HG03196 (cell line): ENCODE measurements around the gene MARCHF7.
"Not testable (repeated sequence)": the region's sequence is repeated elsewhere in the genome, so short reads cannot be mapped to it uniquely, and the experiment has no call there.

Experiments used
- ATAC-seq: cut with Tn5 transposase; IDR thresholded peaks from one replicate; pipeline ENCODE4 v1.9.1; 2021; ENCODE audit not compliant: unreplicated experiment

Gene MARCHF7

DNA sequence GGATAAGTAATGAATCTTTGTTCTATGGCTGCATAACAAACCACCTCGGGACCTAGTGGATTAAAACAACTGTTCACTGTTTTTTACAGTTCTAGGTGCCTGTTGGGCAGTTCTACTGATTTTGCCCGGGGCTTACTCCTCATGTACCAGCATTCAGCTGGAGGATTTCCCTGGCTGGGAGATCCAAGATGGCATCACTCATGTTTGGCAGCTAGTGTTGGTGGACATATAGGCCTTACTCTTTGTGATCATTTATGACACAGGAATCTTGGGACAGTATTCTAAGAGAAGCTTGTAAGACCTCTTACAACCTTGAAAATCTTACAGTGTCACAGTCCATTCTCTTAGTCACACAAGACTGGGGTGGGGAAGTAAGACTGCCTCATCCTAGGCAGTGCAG is 4.6 kb downstream of the MARCHF7 start:
- ATAC-seq: no peak

GRCh38 chr2:159720676-159721075 is 8.4 kb downstream of the MARCHF7 start:
- ATAC-seq: no peak

GRCh38 chr2:159722580-159722979 is 10.3 kb downstream of the MARCHF7 start:
- no peak for ATAC-seq

DNA sequence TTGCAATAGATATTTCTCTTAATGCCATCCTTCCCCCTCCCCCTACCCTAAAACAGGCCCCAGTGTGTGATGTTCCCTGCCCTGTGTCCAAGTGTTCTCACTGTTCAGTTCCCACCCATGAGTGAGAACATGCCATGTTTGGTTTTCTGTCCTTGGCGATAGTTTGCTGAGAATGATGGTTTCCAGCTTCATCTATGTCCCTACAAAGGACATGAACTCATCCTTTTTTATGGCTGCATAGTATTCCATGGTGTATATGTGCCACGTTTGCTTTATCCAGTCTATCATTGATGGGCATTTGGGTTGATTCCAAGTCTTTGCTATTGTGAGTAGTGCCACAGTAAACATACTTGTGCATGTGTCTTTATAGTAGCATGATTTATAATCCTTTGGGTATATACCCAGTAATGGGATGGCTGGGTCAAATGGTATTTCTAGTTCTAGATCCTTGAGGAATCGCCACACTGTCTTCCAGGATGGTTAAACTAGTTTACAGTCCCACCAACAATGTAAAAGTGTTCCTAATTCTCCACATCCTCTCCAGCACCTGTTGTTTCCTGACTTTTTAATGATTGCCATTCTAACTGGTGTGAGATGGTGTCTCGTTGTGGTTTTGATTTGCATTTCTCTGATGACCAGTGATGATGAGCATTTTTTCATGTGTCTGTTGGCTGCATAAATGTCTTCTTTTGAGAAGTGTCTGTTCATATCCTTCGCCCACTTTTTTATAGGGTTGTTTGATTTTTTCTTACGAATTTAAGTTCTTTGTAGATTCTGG is 12.7 kb downstream of the MARCHF7 start:
- not testable (repeated sequence) for ATAC-seq

DNA sequence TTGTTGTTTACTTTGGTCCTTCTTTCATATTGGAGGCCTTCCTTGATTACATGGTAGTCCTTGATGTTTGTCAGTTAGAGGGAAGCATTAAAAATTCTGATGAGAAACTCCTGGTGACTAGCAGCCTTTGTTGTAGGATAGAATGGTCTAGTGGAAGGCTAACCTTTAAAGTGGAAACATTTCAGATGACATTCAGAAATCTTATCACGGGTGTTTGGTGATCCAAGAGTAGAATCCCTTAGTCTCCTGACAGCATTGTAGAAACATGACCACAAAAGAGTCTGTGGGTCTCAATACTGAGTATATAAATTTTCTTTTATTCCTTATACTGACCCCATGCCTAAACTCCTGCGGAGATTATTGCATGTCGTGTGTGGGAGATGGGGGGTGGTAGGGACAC is 13.4 kb downstream of the MARCHF7 start:
- no peak for ATAC-seq

GRCh38 chr2:159728629-159729028 is 16.3 kb downstream of the MARCHF7 start:
- no peak for ATAC-seq

DNA sequence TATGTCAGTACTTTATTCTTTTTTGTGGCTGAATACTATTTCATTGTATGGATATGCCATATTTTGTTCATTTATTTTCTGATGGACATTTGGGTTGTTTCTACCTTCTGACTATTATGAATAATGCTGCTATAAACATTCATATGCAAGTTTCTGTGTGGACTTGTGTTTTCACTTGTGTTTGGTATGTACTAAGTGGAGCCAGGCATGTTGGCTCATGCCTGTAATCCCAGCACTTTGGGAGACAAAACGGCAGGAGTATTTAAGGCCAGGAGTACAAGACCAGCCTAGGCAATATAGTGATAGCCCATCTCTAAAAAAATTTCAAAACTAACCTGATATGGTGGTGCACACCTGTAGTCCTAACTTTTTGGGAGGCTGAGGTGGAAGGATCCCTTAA is 23.3 kb downstream of the MARCHF7 start:
- ATAC-seq: no peak

DNA sequence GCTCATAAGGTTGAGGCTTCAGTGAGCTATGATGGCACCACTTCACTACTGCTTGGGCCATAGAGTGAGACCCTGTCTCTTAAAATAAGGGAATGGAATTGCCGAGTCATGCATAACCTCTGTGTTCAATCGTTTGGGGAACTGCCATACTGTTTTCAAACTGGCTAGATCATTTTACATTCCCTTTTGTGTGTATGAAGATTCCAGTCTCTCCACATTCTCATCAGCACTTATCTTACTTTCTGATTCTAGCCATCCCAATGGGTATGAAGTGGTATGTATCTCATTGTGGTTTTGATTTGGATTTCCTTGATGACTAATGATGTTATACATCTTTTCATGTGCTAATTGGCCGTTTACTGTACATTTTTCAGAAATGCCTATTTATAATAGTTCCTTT is 23.7 kb downstream of the MARCHF7 start:
- no peak for ATAC-seq

DNA sequence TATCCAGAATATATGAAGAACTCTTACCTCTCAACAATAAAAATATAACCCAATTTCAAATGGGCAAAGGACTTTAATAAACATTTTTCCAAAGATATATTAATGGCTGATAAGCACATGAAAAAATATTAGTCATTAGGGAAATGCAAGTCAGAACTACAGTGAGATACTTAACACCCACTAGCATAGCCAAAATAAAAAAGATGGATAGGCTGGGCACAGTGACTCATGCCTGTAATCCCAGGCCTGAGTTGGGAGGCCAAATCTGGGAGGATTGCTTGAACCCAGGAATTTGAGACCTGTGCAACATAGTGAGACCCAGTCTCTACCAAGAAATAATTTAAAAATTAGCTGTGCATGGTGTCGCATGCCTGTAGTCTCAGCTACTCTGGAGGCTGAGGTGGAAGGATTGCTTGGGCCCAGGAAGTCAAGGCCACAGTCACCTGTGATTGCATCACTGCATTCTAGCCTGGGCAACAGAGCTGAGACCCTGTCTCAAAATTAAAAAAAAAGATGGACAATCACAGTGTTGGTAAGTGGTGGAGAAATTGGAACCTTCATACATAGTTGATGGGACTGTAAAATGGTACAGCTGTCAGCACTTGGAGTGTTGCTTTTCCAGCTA is 25.1 kb downstream of the MARCHF7 start:
- ATAC-seq: no peak

GRCh38 chr2:159737917-159738296 is 25.6 kb downstream of the MARCHF7 start:
- no peak for ATAC-seq

GRCh38 chr2:159738509-159739390 is 26.4 kb downstream of the MARCHF7 start:
- ATAC-seq: no peak

DNA sequence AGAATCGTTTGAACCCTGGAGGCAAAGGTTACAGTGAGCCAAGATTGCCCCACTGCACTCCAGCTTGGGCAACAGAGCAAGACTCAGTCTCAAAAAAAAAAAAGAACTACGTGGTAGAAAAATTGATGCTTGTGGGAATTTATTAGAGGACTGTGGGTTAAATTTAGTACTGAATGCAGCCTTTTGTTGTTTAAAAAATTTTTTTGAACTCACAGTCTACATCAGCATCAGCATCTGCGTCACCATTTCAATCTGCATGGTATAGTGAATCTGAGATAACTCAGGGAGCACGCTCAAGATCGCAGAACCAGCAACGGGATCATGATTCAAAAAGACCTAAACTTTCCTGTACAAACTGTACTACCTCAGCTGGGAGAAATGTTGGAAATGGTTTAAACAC is 30.5 kb downstream of the MARCHF7 start:
- no peak for ATAC-seq

DNA sequence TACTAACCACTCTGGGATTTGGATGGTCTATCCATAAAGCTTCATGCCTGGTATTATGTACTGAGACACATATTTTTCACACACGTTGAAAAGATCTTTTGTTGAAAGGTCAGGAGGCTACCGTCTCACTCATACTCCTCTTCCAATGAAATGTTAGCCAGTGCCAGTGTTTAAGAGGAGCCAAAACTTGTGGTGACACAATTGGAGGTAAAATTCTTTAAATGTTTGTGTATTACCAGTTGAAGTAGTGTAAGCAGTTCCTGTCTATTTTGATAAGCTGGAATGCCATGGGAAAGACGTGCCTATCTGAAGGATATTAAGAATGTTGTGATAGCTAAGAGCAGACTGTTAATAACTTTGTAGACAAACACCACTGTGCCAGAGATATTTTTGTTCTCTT is 32.1 kb downstream of the MARCHF7 start:
- no peak for ATAC-seq

DNA sequence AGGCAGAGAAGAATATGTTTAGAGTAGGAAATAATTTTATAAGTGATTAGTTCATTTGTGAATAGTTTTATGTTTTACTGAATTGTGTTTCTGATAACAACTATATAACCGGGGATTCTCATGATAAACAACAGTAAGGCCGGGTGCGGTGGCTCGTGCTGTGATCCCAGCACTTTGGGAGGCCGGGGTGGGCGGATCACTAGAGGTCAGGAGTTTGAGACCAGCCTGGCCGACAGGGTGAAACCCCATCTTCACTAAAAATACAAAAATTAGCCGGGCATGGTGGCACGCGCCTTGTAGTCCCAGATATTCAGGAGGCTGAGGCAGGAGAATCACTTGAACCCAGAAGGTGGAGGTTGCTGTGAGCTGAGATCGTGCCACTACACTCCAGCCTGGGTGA is 32.9 kb downstream of the MARCHF7 start:
- not testable (repeated sequence) for ATAC-seq

DNA sequence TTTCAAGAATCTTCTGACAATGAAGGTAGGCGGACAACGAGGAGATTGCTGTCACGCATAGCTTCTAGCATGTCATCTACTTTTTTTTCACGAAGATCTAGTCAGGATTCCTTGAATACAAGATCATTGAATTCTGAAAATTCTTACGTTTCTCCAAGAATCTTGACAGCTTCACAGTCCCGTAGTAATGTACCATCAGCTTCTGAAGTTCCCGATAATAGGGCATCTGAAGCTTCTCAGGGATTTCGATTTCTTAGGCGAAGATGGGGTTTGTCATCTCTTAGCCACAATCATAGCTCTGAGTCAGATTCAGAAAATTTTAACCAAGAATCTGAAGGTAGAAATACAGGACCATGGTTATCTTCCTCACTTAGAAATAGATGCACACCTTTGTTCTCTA is 35.8 kb downstream of the MARCHF7 start:
- no peak for ATAC-seq

- no peak for ATAC-seq
Measured at GRCh38 chr2:159750873-159751272, 38.6 kb downstream of the MARCHF7 start.

DNA sequence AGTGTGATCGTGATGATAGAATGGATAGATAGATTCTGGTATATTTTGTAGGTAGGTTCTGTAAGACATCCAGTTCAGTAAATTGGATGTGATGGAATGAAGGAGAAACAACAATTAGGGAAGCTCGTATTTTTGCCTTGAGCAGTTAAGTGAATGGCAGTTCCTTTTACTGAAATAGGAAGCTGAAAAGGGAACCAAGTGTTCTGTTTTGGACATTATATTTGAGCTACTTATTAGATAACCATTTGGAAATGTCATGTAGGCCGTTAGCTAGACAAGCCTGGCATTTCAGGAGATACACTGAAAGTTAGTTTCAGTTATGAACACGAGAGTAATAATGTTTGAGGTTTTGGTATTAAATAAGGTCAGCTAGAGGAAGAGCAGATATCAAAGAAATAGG is 41.5 kb downstream of the MARCHF7 start:
- ATAC-seq: no peak

DNA sequence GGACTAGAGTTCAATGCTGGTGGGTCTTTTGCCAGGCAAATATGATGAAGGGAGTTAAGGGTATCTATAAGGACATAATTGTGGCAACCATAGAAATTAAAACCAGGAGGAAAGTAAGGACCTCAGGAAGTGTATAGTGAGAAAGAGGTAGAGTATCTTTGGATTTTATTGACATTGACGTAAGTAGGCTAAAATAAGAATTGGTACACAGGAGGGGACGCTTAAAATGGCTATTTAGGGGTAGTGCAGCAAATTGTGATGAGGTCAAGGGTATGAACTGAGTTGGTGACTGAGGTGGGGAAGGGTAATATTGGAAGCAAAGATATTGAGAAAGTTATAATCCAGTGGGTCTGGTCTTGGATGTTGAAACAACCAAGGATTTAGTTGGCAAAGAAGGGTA is 42.7 kb downstream of the MARCHF7 start:
- ATAC-seq: no peak

GRCh38 chr2:159755788-159756187 is 43.5 kb downstream of the MARCHF7 start:
- ATAC-seq: no peak

GRCh38 chr2:159758239-159758638 is 45.9 kb downstream of the MARCHF7 start:
- no peak for ATAC-seq

GRCh38 chr2:159758686-159759085 is 46.4 kb downstream of the MARCHF7 start:
- no peak for ATAC-seq

- no peak for ATAC-seq
Measured at GRCh38 chr2:159759577-159759976, 47.3 kb downstream of the MARCHF7 start.
